Measurements from ENCODE around the gene CROCC. TPM values are rescaled to one million over a fixed set of nuclear protein-coding genes. Genes with fewer than 3 reads are reported as not detected.
"Not testable (repeated sequence)": the region's sequence is repeated elsewhere in the genome, so short reads cannot be mapped to it uniquely, and the experiment has no call there.

CROCC gene
- total RNA-seq, 3 donors from 2014 or later = 15.5 to 43.9 (median 24.7) TPM

- H3K9me3 ChIP-seq; DNase-seq (ENCODE audit: low spot score in 2 of 2); H3K27ac ChIP-seq; H3K27me3 ChIP-seq; H3K4me3 ChIP-seq; H3K4me1 ChIP-seq; intact Hi-C loops (cut with DNase I; ENCODE audit: low total_unique reads); H3K36me3 ChIP-seq: not testable (repeated sequence)
Measured at GRCh38 chr1:16952376-16952775, 30.6 kb downstream of the CROCC start.

DNA sequence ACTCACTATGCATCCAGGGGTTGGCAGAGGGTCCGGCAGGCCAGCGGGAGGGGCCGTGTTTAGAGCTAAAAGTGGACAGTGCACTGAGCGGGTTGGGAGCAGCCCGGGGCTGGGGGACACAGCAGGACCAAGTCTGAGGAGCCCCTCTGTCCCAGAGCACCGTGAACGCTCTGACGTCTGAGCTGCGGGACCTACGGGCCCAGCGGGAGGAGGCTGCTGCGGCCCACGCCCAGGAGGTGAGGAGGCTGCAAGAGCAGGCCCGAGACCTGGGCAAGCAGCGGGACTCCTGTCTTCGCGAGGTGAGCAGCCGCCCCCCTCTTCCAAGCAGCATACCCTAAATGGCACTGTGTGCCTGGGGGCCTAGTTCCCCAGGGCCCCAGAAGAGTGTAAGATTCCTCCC, 32.8 kb downstream of the CROCC start:
- no peak for DNase-seq (ENCODE audit: low spot score in 2 of 2)
- intact Hi-C loops (cut with DNase I; ENCODE audit: low total_unique reads) = no loop called here
- peaks cover 4% of the 10 kb centered on the region for H3K36me3 ChIP-seq
- TF ChIP-seq POLR2A (IDR thresholded peaks at IDR 0.05) (no peak), POLR2AphosphoS5 (IDR thresholded peaks at IDR 0.05) (no peak), CTCF (IDR thresholded peaks at IDR 0.05) (no peak)
- no peaks in the 10 kb centered on the region for H3K4me1 ChIP-seq
- H3K9me3 ChIP-seq = no peaks in the 10 kb centered on the region
- no peaks in the 10 kb centered on the region for H3K27me3 ChIP-seq
- H3K27ac ChIP-seq = no peak overlapping the region
- H3K4me3 ChIP-seq = no peak overlapping the region

GRCh38 chr1:16955186-16955585, 33.5 kb downstream of the CROCC start:
- intact Hi-C loops (cut with DNase I; ENCODE audit: low total_unique reads) = loop anchor here (5.0 kb wide), 1 partner anchor 92 kb away; no protein-coding TSS in a partner anchor
- Histone ChIP-seq H3K4me1 (no peaks in the 10 kb centered on the region), H3K4me3 (no peak overlapping the region), H3K27ac (no peak overlapping the region), H3K9me3 (no peaks in the 10 kb centered on the region), H3K27me3 (no peaks in the 10 kb centered on the region), H3K36me3 (peaks cover 4% of the 10 kb centered on the region)
- TF ChIP-seq POLR2A (IDR thresholded peaks at IDR 0.05) (no peak), POLR2AphosphoS5 (IDR thresholded peaks at IDR 0.05) (no peak), CTCF (IDR thresholded peaks at IDR 0.05) (no peak)
- no peak for DNase-seq (ENCODE audit: low spot score in 2 of 2)

DNA sequence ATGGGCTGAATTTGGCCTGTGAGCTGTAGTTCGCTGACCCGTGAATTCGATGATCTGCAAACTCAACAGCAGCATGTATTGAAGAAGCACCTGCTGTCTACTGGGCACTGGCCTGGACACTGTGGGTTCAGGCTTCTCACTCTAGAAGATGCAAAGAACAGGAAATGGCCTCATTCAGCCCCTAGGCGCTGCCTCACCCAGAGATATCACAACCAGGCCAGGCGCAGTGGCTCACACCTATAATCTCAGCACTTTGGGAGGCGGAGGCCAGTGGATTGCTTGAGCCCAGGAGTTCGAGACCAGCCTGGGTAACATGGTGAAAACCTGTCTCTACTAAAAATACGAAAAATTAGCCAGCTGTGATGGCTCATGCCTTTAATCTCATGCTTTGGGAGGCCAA, 35.0 kb downstream of the CROCC start:
- Histone ChIP-seq H3K4me3 (no peak overlapping the region), H3K27ac (no peak overlapping the region), H3K4me1 (no peaks in the 10 kb centered on the region), H3K36me3 (peaks cover 4% of the 10 kb centered on the region), H3K9me3 (no peaks in the 10 kb centered on the region), H3K27me3 (no peaks in the 10 kb centered on the region)
- intact Hi-C loops (cut with DNase I; ENCODE audit: low total_unique reads) = loop anchor here (5.0 kb wide), 1 partner anchor 91 kb away; no protein-coding TSS in a partner anchor
- no peak for DNase-seq (ENCODE audit: low spot score in 2 of 2)
- TF ChIP-seq POLR2A (IDR thresholded peaks at IDR 0.05) (no peak), POLR2AphosphoS5 (IDR thresholded peaks at IDR 0.05) (no peak), CTCF (IDR thresholded peaks at IDR 0.05) (no peak)

DNA sequence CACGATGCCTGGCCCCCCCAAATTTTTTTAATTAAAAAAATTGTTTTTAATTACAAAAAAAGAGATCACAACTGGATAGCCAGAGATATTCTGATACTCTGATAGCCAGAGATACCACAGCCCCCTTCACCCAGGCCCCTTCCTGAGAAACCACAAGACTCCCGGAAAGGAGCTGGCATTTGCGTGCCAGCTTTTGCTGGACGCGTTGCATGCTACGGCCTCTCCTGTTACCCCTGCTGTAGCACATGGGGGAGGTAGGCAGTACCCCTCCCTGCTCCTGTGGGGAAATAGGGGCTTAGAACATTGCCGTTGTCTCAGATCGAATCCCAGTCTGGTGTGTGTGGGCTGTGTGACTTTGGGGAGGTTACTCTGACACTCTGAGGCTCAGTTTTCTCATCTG, 36.0 kb downstream of the CROCC start:
- no peaks in the 10 kb centered on the region for H3K27me3 ChIP-seq
- no peaks in the 10 kb centered on the region for H3K9me3 ChIP-seq
- H3K4me1 ChIP-seq = no peaks in the 10 kb centered on the region
- DNase-seq (ENCODE audit: low spot score in 2 of 2) = no peak
- TF ChIP-seq POLR2A (IDR thresholded peaks at IDR 0.05) (no peak), POLR2AphosphoS5 (IDR thresholded peaks at IDR 0.05) (no peak), CTCF (IDR thresholded peaks at IDR 0.05) (no peak)
- no peak overlapping the region for H3K4me3 ChIP-seq
- intact Hi-C loops (cut with DNase I; ENCODE audit: low total_unique reads) = loop anchor here (5.0 kb wide), 1 partner anchor 90 kb away; no protein-coding TSS in a partner anchor
- peaks cover 4% of the 10 kb centered on the region for H3K36me3 ChIP-seq
- no peak overlapping the region for H3K27ac ChIP-seq

GRCh38 chr1:16958475-16958874, 36.7 kb downstream of the CROCC start:
- no peak for TF ChIP-seq CTCF (IDR thresholded peaks at IDR 0.05)
- no peak for TF ChIP-seq POLR2AphosphoS5 (IDR thresholded peaks at IDR 0.05)
- no peak overlapping the region for H3K4me3 ChIP-seq
- no peak overlapping the region for H3K27ac ChIP-seq
- no peaks in the 10 kb centered on the region for H3K27me3 ChIP-seq
- no peaks in the 10 kb centered on the region for H3K9me3 ChIP-seq
- H3K36me3 ChIP-seq = peaks cover 4% of the 10 kb centered on the region
- intact Hi-C loops (cut with DNase I; ENCODE audit: low total_unique reads) = loop anchor here (5.0 kb wide), 1 partner anchor 89 kb away; no protein-coding TSS in a partner anchor
- no peaks in the 10 kb centered on the region for H3K4me1 ChIP-seq
- DNase-seq (ENCODE audit: low spot score in 2 of 2) = no peak
